CD14-positive monocyte (primary cell): ENCODE measurements around the gene CCDC68. TPM values are rescaled to one million over a fixed set of nuclear protein-coding genes. Genes with fewer than 3 reads are reported as not detected.
A peak's percentile ranks its signal among the peaks of the same experiment; 100 is the strongest.
"Not testable (repeated sequence)": the region's sequence is repeated elsewhere in the genome, so short reads cannot be mapped to it uniquely, and the experiment has no call there.

Source experiments
- DNase-seq, 3 donors: peaks; one replicate each; pipeline ENCODE4 v3.0.0-alpha.2; 2011 to 2022
- H2AFZ ChIP-seq: 2 replicates; pipeline ENCODE4 v1.6.0; 2012; ENCODE audit warnings: mild to moderate bottlenecking, low read depth, low read length, inconsistent platforms; ENCODE audit not compliant: insufficient read depth, poor library complexity, severe bottlenecking
- H3K27ac ChIP-seq, 2 donors: 1 replicate in 1 of 2; 2 replicates in 1 of 2; pipeline ENCODE4 v1.5.1; 2012 to 2013; ENCODE audit warnings: low read length in 2 of 2, control low read depth in 1 of 2, inconsistent platforms in 1 of 2, low read depth in 1 of 2, mild to moderate bottlenecking in 1 of 2
- H3K27me3 ChIP-seq, 2 donors: one replicate each; pipeline versions ENCODE4 v1.6.0 to v1.6.1; 2011 to 2013; ENCODE audit warnings: low read length in 2 of 2; ENCODE audit not compliant: control insufficient read depth in 2 of 2, insufficient read depth in 2 of 2
- H3K36me3 ChIP-seq, 2 donors: replicated peaks in 1 of 2; 1 replicate in 1 of 2; 2 replicates in 1 of 2; pipeline versions ENCODE4 v1.5.1 to v1.6.1; 2012 to 2013; ENCODE audit warnings: low read length in 2 of 2, control low read depth in 1 of 2, inconsistent platforms in 1 of 2, mild to moderate bottlenecking in 1 of 2; ENCODE audit not compliant: insufficient read depth in 2 of 2, control insufficient read depth in 1 of 2
- H3K4me1 ChIP-seq, 2 donors: 1 replicate in 1 of 2; 2 replicates in 1 of 2; pipeline versions ENCODE4 v1.5.1 to v1.6.1; 2012 to 2013; ENCODE audit warnings: low read length in 2 of 2, control low read depth in 1 of 2, inconsistent platforms in 1 of 2, mild to moderate bottlenecking in 1 of 2, moderate library complexity in 1 of 2; ENCODE audit not compliant: insufficient read depth in 2 of 2, control insufficient read depth in 1 of 2
- H3K4me2 ChIP-seq: replicated peaks from 2 replicates; pipeline ENCODE3; 2012; ENCODE audit warnings: low read length, moderate library complexity, mild to moderate bottlenecking; ENCODE audit not compliant: poor library complexity, severe bottlenecking; ENCODE audit errors: extremely low read depth
- H3K4me3 ChIP-seq, 3 experiments: fragments of 200-600 bp in 1 of 3; sonication (generic) in 1 of 3; replicated peaks in 1 of 3; 1 replicate in 2 of 3; 2 replicates in 1 of 3; pipeline ENCODE4 v1.5.1; 2011 to 2013; ENCODE audit warnings: low read length in 3 of 3, mild to moderate bottlenecking in 3 of 3, control low read depth in 2 of 3, low read depth in 2 of 3, inconsistent platforms in 1 of 3, moderate library complexity in 1 of 3
- H3K79me2 ChIP-seq: 2 replicates; pipeline ENCODE4 v1.6.0; 2012; ENCODE audit warnings: mild to moderate bottlenecking, control low read depth, inconsistent platforms, low read length, moderate library complexity; ENCODE audit not compliant: insufficient read depth
- H3K9ac ChIP-seq: 2 replicates; pipeline ENCODE4 v1.6.0; 2017; ENCODE audit warnings: low read length, mild to moderate bottlenecking; ENCODE audit not compliant: insufficient read depth, poor library complexity, severe bottlenecking
- H3K9me3 ChIP-seq, 2 donors: replicated peaks in 1 of 2; 1 replicate in 1 of 2; 2 replicates in 1 of 2; pipeline versions ENCODE4 v1.5.1 to v1.6.1; 2012 to 2013; ENCODE audit warnings: low read length in 2 of 2, control low read depth in 1 of 2; ENCODE audit not compliant: control insufficient read depth in 1 of 2, insufficient read depth in 1 of 2
- H4K20me1 ChIP-seq: 2 replicates; pipeline ENCODE4 v1.6.0; 2012; ENCODE audit warnings: mild to moderate bottlenecking, low read length, control low read depth, moderate library complexity; ENCODE audit not compliant: insufficient read depth
- H3K27ac Mint-ChIP-seq, 7 donors: one replicate each; pipeline ENCODE4 v1.8.0; 2020; ENCODE audit warnings: mild to moderate bottlenecking in 7 of 7, mixed read lengths in 7 of 7, moderate library complexity in 6 of 7, inconsistent platforms in 2 of 7
- H3K27me3 Mint-ChIP-seq, 3 donors: one replicate each; pipeline ENCODE4 v1.8.0; 2021 to 2022; ENCODE audit warnings: low read depth in 3 of 3, mild to moderate bottlenecking in 3 of 3, mixed read lengths in 3 of 3, moderate library complexity in 3 of 3, inconsistent platforms in 1 of 3
- H3K36me3 Mint-ChIP-seq, 2 donors: one replicate each; pipeline ENCODE4 v1.8.0; 2020; ENCODE audit warnings: mixed read lengths in 2 of 2, inconsistent platforms in 1 of 2, mild to moderate bottlenecking in 1 of 2
- H3K4me1 Mint-ChIP-seq: one replicate; pipeline ENCODE4 v1.8.0; 2020; ENCODE audit warnings: mild to moderate bottlenecking, mixed read lengths
- H3K4me3 Mint-ChIP-seq, 2 donors: one replicate each; pipeline ENCODE4 v1.8.0; 2020; ENCODE audit warnings: mild to moderate bottlenecking in 2 of 2, mixed read lengths in 2 of 2, moderate library complexity in 1 of 2
- H3K9me3 Mint-ChIP-seq, 7 donors: one replicate each; pipeline ENCODE4 v1.8.0; 2020 to 2022; ENCODE audit warnings: mixed read lengths in 7 of 7, mild to moderate bottlenecking in 6 of 7, moderate library complexity in 6 of 7, inconsistent platforms in 2 of 7
- WGBS: methylation state at CpG from one replicate; pipeline ENCODE4 v1.1.5; 2013; ENCODE audit warnings: missing lambda C conversion rate; ENCODE audit not compliant: insufficient coverage; 5-methylcytosine and 5-hydroxymethylcytosine counted together
- intact Hi-C, 2 donors: fragments of 100-400 bp; cut with micrococcal nuclease; formaldehyde crosslinking; loops; one replicate each; pipeline versions ENCODE4 v1.15.0 to v1.15.1; 2023
- polyA plus RNA-seq, 3 donors: library from polyadenylated mRNA; depleted of rRNA in 1 of 3; unstranded in 2 of 3; stranded (reverse) in 1 of 3; fragments of 300-500 nt in 2 of 3; fragments of >200 nt in 1 of 3; fragmentation: Illumina TruSeq in 2 of 3; gene quantifications; 1 replicate in 2 of 3; 2 replicates in 1 of 3; pipeline ENCODE4 v1.2.3, GENCODE V29; 2012 to 2021
- TF ChIP-seq, protein P1 (sequence below): fragments of 200-600 bp; IDR thresholded peaks from one replicate; pipeline ENCODE4 v1.8.0; 2022; ENCODE audit warnings: antibody characterized with exemption, mild to moderate bottlenecking

The CCDC68 gene
- polyA plus RNA-seq, 3 donors: 0.09 to 0.15 TPM; not detected in 1

DNA sequence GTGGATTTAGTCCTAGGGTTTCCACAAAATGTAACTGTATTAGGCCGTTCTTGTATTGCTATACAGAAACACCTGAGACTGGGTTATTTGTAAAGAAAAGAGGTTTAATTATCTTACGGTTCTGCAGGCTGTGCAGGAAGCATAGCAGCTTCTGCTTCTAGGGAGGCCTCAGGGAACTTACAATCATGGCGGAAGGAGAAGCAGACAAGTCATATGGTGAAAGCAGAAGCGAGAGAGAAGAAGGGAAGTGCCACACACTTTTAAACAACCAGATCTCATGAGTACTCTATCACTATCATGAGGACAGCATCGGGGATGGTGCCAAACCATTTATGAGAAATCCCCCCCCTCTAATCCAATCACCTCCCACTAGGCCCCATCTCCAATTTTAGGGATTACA, 9.5 kb upstream of the CCDC68 start:
- peaks cover 18 to 19% of the 10 kb centered on the region in 2 donors for H3K4me1 ChIP-seq
- H3K27ac Mint-ChIP-seq: peak overlapping the region in 2 of 7 donors; percentile 3 to 8
- H3K9ac ChIP-seq: no peak overlapping the region
- no peaks in the 10 kb centered on the region for H3K36me3 ChIP-seq
- H3K4me3 ChIP-seq: no peak overlapping the region
- H3K36me3 Mint-ChIP-seq: no peaks in the 10 kb centered on the region
- TF ChIP-seq, protein P1, sequence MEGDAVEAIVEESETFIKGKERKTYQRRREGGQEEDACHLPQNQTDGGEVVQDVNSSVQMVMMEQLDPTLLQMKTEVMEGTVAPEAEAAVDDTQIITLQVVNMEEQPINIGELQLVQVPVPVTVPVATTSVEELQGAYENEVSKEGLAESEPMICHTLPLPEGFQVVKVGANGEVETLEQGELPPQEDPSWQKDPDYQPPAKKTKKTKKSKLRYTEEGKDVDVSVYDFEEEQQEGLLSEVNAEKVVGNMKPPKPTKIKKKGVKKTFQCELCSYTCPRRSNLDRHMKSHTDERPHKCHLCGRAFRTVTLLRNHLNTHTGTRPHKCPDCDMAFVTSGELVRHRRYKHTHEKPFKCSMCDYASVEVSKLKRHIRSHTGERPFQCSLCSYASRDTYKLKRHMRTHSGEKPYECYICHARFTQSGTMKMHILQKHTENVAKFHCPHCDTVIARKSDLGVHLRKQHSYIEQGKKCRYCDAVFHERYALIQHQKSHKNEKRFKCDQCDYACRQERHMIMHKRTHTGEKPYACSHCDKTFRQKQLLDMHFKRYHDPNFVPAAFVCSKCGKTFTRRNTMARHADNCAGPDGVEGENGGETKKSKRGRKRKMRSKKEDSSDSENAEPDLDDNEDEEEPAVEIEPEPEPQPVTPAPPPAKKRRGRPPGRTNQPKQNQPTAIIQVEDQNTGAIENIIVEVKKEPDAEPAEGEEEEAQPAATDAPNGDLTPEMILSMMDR: no peak
- H3K27me3 Mint-ChIP-seq: peaks cover 0 to 2% (median under 1%) of the 10 kb centered on the region in 3 donors
- H3K4me2 ChIP-seq: no peak overlapping the region
- no peak overlapping the region for H2AFZ ChIP-seq
- H3K4me3 Mint-ChIP-seq: peak overlapping the region in 1 of 2 donors; percentile 2
- H3K4me1 Mint-ChIP-seq: peaks cover 19% of the 10 kb centered on the region
- no peaks in the 10 kb centered on the region for H4K20me1 ChIP-seq
- 58% methylated on average over 2 of the region's 5 CpGs for whole genome bisulfite sequencing
- peak; percentile 22 to 47 (median 28) for DNase-seq
- peaks cover 20 to 21% of the 10 kb centered on the region in 2 donors for H3K9me3 ChIP-seq
- H3K9me3 Mint-ChIP-seq: peaks cover 10 to 27% (median 20%) of the 10 kb centered on the region in 7 donors
- no peaks in the 10 kb centered on the region for H3K27me3 ChIP-seq
- no peaks in the 10 kb centered on the region for H3K79me2 ChIP-seq
- intact Hi-C loops: no loop called here
- peak overlapping the region in 1 of 2 donors; percentile 26 for H3K27ac ChIP-seq

DNA sequence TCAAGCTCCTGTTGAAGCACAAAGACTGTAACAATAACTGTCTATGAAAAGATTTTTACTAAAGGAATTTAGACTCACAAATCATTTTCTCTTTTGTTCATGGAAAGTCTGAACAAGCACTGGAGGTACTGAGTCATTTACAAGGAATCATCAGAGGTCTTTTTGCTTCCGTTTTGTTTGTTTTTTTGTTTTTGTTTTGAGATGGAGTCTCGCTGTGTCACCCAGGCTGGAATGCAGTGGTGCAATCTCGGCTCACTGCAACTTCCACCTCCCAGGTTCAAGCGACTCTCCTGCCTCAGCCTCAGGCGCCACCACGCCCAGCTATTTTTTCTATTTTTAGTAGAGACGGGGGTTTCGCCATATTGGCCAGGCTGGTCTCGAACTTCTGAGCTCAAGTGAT, 9.0 kb upstream of the CCDC68 start:
- H3K79me2 ChIP-seq, H3K27ac Mint-ChIP-seq, H2AFZ ChIP-seq, intact Hi-C loops, H3K4me2 ChIP-seq, H4K20me1 ChIP-seq, H3K27me3 Mint-ChIP-seq, DNase-seq, H3K4me3 Mint-ChIP-seq, H3K36me3 ChIP-seq, H3K36me3 Mint-ChIP-seq, H3K27me3 ChIP-seq, H3K27ac ChIP-seq, H3K9ac ChIP-seq, H3K4me3 ChIP-seq: not testable (repeated sequence)
- Histone ChIP-seq H3K4me1 (peaks cover 18 to 19% of the 10 kb centered on the region in 2 donors), H3K9me3 (peaks cover 20 to 21% of the 10 kb centered on the region in 2 donors)
- Mint-ChIP-seq H3K4me1 (peaks cover 21% of the 10 kb centered on the region), H3K9me3 (peaks cover 10 to 27% (median 20%) of the 10 kb centered on the region in 7 donors)
- no CpG with 5 or more reads among the region's 9 CpGs for WGBS
